ENCODE results near the gene GRAMD1B.
A peak's percentile ranks its signal among the peaks of the same experiment; 100 is the strongest.

GRAMD1B gene

GRCh38 chr11:123434911-123435310, 4.8 kb downstream of the GRAMD1B start:
- Histone ChIP-seq H2AFZ (ENCODE audit: low read length) (no peak overlapping the region), H3K36me3 (ENCODE audit: insufficient read depth, low read length) (no peaks in the 10 kb centered on the region), H3F3A (ENCODE audit: low read depth) (no peaks in the 10 kb centered on the region), H3K9me2 (replicated peaks; ENCODE audit: low read depth, low read length) (no peaks in the 10 kb centered on the region), H3K4me2 (ENCODE audit: low read depth, low read length, poor library complexity, severe bottlenecking) (peak overlapping the region; percentile 98), H3K9me3 (ENCODE audit: insufficient read depth, low read depth, low read length) (no peaks in the 10 kb centered on the region), H3K27me3 (ENCODE audit: insufficient read depth, low read length, poor library complexity, severe bottlenecking) (no peaks in the 10 kb centered on the region), H3K79me2 (ENCODE audit: insufficient read depth, low read length) (peaks cover 87% of the 10 kb centered on the region), H3K4me3 (ENCODE audit: low read length, poor library complexity, severe bottlenecking) (peak overlapping the region; percentile 29), H3K4me1 (ENCODE audit: insufficient read depth, low read length, poor library complexity, severe bottlenecking) (peaks cover 58% of the 10 kb centered on the region), H3K9ac (ENCODE audit: low read depth, low read length, poor library complexity, severe bottlenecking) (peak overlapping the region; percentile 8), H4K20me1 (ENCODE audit: insufficient read depth, low read length, poor library complexity, severe bottlenecking) (peaks cover 16% of the 10 kb centered on the region)
- no peak for TF ChIP-seq CTCF (conservative IDR thresholded peaks at IDR 0.05; ENCODE audit: low read length)
- TF ChIP-seq EZH2phosphoT487 (IDR thresholded peaks at IDR 0.05; ENCODE audit: borderline replicate concordance): no peak

- Histone ChIP-seq H3K9me2 (replicated peaks; ENCODE audit: low read depth, low read length) (no peaks in the 10 kb centered on the region), H3K9ac (ENCODE audit: low read depth, low read length, poor library complexity, severe bottlenecking) (no peak overlapping the region), H3K9me3 (ENCODE audit: insufficient read depth, low read depth, low read length) (no peaks in the 10 kb centered on the region), H3K36me3 (ENCODE audit: insufficient read depth, low read length) (no peaks in the 10 kb centered on the region), H3K4me1 (ENCODE audit: insufficient read depth, low read length, poor library complexity, severe bottlenecking) (peaks cover 59% of the 10 kb centered on the region), H3K79me2 (ENCODE audit: insufficient read depth, low read length) (peaks cover 91% of the 10 kb centered on the region), H3K27me3 (ENCODE audit: insufficient read depth, low read length, poor library complexity, severe bottlenecking) (no peaks in the 10 kb centered on the region), H2AFZ (ENCODE audit: low read length) (no peak overlapping the region), H3K4me2 (ENCODE audit: low read depth, low read length, poor library complexity, severe bottlenecking) (peak overlapping the region; percentile 68), H3F3A (ENCODE audit: low read depth) (no peaks in the 10 kb centered on the region), H3K4me3 (ENCODE audit: low read length, poor library complexity, severe bottlenecking) (peak overlapping the region; percentile 46), H4K20me1 (ENCODE audit: insufficient read depth, low read length, poor library complexity, severe bottlenecking) (peaks cover 11% of the 10 kb centered on the region)
- TF ChIP-seq EZH2phosphoT487 (IDR thresholded peaks at IDR 0.05; ENCODE audit: borderline replicate concordance): no peak
- TF ChIP-seq CTCF (conservative IDR thresholded peaks at IDR 0.05; ENCODE audit: low read length): no peak
Observed at GRCh38 chr11:123437236-123437979, 7.3 kb downstream of the GRAMD1B start.

GRCh38 chr11:123438131-123438627, 8.1 kb downstream of the GRAMD1B start:
- Histone ChIP-seq H3K9me3 (ENCODE audit: insufficient read depth, low read depth, low read length) (no peaks in the 10 kb centered on the region), H3K79me2 (ENCODE audit: insufficient read depth, low read length) (peaks cover 91% of the 10 kb centered on the region), H3K9me2 (replicated peaks; ENCODE audit: low read depth, low read length) (no peaks in the 10 kb centered on the region), H3F3A (ENCODE audit: low read depth) (no peaks in the 10 kb centered on the region), H3K9ac (ENCODE audit: low read depth, low read length, poor library complexity, severe bottlenecking) (peak overlapping the region; percentile 28), H2AFZ (ENCODE audit: low read length) (no peak overlapping the region), H3K4me2 (ENCODE audit: low read depth, low read length, poor library complexity, severe bottlenecking) (peak overlapping the region; percentile 68), H3K4me3 (ENCODE audit: low read length, poor library complexity, severe bottlenecking) (peak overlapping the region; percentile 46), H3K4me1 (ENCODE audit: insufficient read depth, low read length, poor library complexity, severe bottlenecking) (peaks cover 54% of the 10 kb centered on the region), H3K36me3 (ENCODE audit: insufficient read depth, low read length) (no peaks in the 10 kb centered on the region), H3K27me3 (ENCODE audit: insufficient read depth, low read length, poor library complexity, severe bottlenecking) (no peaks in the 10 kb centered on the region), H4K20me1 (ENCODE audit: insufficient read depth, low read length, poor library complexity, severe bottlenecking) (peaks cover 11% of the 10 kb centered on the region)
- TF ChIP-seq EZH2phosphoT487 (IDR thresholded peaks at IDR 0.05; ENCODE audit: borderline replicate concordance): no peak
- TF ChIP-seq CTCF (conservative IDR thresholded peaks at IDR 0.05; ENCODE audit: low read length): no peak

Data from Loucy (cell line).